OCI-LY7 (cell line): ENCODE measurements around the gene IFT27. TPM values are rescaled to one million over a fixed set of nuclear protein-coding genes. Genes with fewer than 3 reads are reported as not detected.

Experiments
- BruUV-seq: library from RNA; stranded (reverse); fragments of 400-500 nt; replicated peaks from 2 replicates; lab custom pipeline; 2021; lab: Mats Ljungman, UMichigan
- CTCF ChIA-PET: fragments of 300-600 bp; sonication (Branson Sonifier 250); formaldehyde crosslinking; loops from one replicate; lab custom pipeline; 2022; ENCODE audit warnings: antibody characterized with exemption; ENCODE audit not compliant: unreplicated experiment; lab: Charles Lee
- POLR2A ChIA-PET: fragments of 300-600 bp; sonication (Branson Sonifier 250); formaldehyde crosslinking; loops from one replicate; lab custom pipeline; 2022; ENCODE audit warnings: antibody characterized with exemption; lab: Charles Lee
- DNase-seq: peaks from one replicate; pipeline ENCODE4 v3.0.0-alpha.2; 2015; ENCODE audit warnings: low spot score
- H2AFZ ChIP-seq: fragments of 200-600 bp; sonication (generic), shearing (Covaris generic); 2 replicates; pipeline ENCODE4 v1.6.1; 2014; ENCODE audit warnings: mild to moderate bottlenecking, antibody characterized with exemption, low read length, moderate library complexity
- H3K27ac ChIP-seq: fragments of 200-600 bp; sonication (generic); 2 replicates; pipeline ENCODE4 v1.5.1; 2014; ENCODE audit warnings: mixed run types, low read depth, mild to moderate bottlenecking, moderate library complexity, low read length, inconsistent platforms; ENCODE audit not compliant: poor library complexity, severe bottlenecking
- H3K36me3 ChIP-seq: fragments of 200-600 bp; sonication (generic); 2 replicates; pipeline ENCODE4 v1.6.1; 2014; ENCODE audit warnings: mild to moderate bottlenecking, antibody characterized with exemption, low read length, moderate library complexity, mixed read lengths; ENCODE audit not compliant: insufficient read depth
- H3K4me1 ChIP-seq: fragments of 200-600 bp; sonication (generic); 2 replicates; pipeline ENCODE4 v1.5.1; 2014; ENCODE audit warnings: mild to moderate bottlenecking, low read length; ENCODE audit not compliant: insufficient read depth, poor library complexity, severe bottlenecking
- H3K4me2 ChIP-seq: fragments of 200-600 bp; sonication (generic); 2 replicates; pipeline ENCODE4 v1.6.1; 2014; ENCODE audit warnings: mild to moderate bottlenecking, low read length
- H3K4me3 ChIP-seq: fragments of 200-600 bp; sonication (generic); 2 replicates; pipeline ENCODE4 v1.5.1; 2014; ENCODE audit warnings: mild to moderate bottlenecking, low read depth, low read length; ENCODE audit not compliant: poor library complexity, severe bottlenecking
- H3K79me2 ChIP-seq: fragments of 200-600 bp; sonication (generic); 2 replicates; pipeline ENCODE4 v1.6.1; 2016; ENCODE audit warnings: low read depth, mild to moderate bottlenecking, low read length, moderate library complexity, mixed read lengths; ENCODE audit not compliant: insufficient read depth
- H3K9me2 ChIP-seq: fragments of 200-600 bp; sonication (generic); 2 replicates; pipeline ENCODE4 v1.6.1; 2016; ENCODE audit warnings: mild to moderate bottlenecking, low read length, mixed read lengths; ENCODE audit not compliant: insufficient read depth
- H3K9me3 ChIP-seq: fragments of 200-600 bp; sonication (generic); 2 replicates; pipeline ENCODE4 v1.6.1; 2014; ENCODE audit warnings: mild to moderate bottlenecking, mixed run types, low read length, mixed read lengths
- H4K20me1 ChIP-seq: fragments of 200-600 bp; sonication (generic); 2 replicates; pipeline ENCODE4 v1.6.1; 2014; ENCODE audit warnings: mild to moderate bottlenecking, antibody characterized with exemption, low read length, moderate library complexity, mixed read lengths; ENCODE audit not compliant: insufficient read depth
- CTCF ChIP-seq: fragments of 200-600 bp; sonication (generic); conservative IDR thresholded peaks from 2 replicates; pipeline ENCODE4 v1.5.1; 2014; ENCODE audit warnings: mild to moderate bottlenecking, antibody characterized with exemption, low read length, moderate library complexity, mixed read lengths
- EZH2phosphoT487 ChIP-seq: fragments of 200-600 bp; sonication (generic); IDR thresholded peaks from 2 replicates; pipeline ENCODE4 v1.6.1; 2018; ENCODE audit warnings: low read depth, borderline replicate concordance, mild to moderate bottlenecking, mixed run types, antibody characterized with exemption, low read length, moderate library complexity, mixed read lengths
- intact Hi-C: fragments of 100-400 bp; cut with micrococcal nuclease; formaldehyde crosslinking; loops from one replicate; pipeline ENCODE4 v1.10.0; 2022; ENCODE audit not compliant: unreplicated experiment
- total RNA-seq, 2 experiments: library from RNA; depleted of rRNA in 1 of 2; stranded (reverse); fragments of >200 nt in 1 of 2; shearing (Covaris generic) in 1 of 2; gene quantifications; 2 replicates each; pipeline ENCODE4 v1.2.3, GENCODE V29; 2014 to 2022

IFT27 gene
- total RNA-seq, 2 experiments from 2014 or later = 18.3 to 50.0 TPM

GRCh38 chr22:36739185-36739584, 36.7 kb downstream of the IFT27 start:
- no peaks in the 10 kb centered on the region for H3K9me2 ChIP-seq
- BruUV-seq = no TSS peak

DNA sequence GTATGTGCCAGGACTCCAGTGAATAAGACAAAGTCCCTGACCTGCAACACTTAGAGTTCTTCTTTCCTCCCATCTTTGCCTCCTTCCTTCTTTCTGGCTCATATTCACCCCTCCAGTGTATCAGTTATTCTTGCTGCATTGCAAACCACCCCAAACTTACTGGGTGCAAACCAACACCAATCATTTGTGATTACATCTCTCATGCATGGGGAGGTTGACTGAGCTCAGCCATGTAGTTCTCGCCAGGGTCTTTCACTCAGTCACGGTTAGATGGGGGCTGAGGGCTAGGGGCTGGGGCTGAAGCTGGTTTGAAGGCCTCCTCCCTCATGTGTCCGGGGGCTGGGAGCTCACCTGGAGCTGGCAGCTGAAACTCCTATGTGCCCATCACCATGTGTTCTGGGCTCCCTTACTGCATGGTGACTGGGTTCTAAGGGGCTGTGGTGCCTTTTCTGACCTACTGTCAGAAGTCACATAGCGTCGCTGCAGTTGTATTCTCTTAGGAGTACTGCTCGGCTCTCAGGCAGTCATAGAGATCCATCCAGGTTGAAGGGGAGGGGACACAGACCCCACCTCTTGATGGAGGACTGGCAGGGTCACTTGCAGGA, 37.4 kb downstream of the IFT27 start:
- no peak overlapping the region for H3K27ac ChIP-seq
- H3K4me3 ChIP-seq = no peak overlapping the region
- no peaks in the 10 kb centered on the region for H3K4me1 ChIP-seq
- ChIA-PET CTCF (no interaction called here), POLR2A (no interaction called here)
- TF ChIP-seq EZH2phosphoT487 (no peak), CTCF (no peak)
- H3K79me2 ChIP-seq = no peaks in the 10 kb centered on the region
- H3K36me3 ChIP-seq = no peaks in the 10 kb centered on the region
- H3K9me3 ChIP-seq = peaks cover 7% of the 10 kb centered on the region; the same call in 1 of the 2 replicates
- no peak for DNase-seq
- no peak overlapping the region for H2AFZ ChIP-seq
- H4K20me1 ChIP-seq = no peaks in the 10 kb centered on the region
- no peaks in the 10 kb centered on the region for H3K9me2 ChIP-seq
- H3K4me2 ChIP-seq = no peak overlapping the region
- intact Hi-C loops = no loop called here
- BruUV-seq = no TSS peak

More at GRCh38 chr22:36739185-36739584, 36.7 kb downstream of the IFT27 start:
- H3K4me3 ChIP-seq = no peak overlapping the region
- ChIA-PET POLR2A (no interaction called here), CTCF (no interaction called here)
- H3K9me3 ChIP-seq = peaks cover 7% of the 10 kb centered on the region; the same call in 1 of the 2 replicates
- H2AFZ ChIP-seq = no peak overlapping the region
- no peaks in the 10 kb centered on the region for H3K4me1 ChIP-seq
- no peaks in the 10 kb centered on the region for H3K36me3 ChIP-seq
- no peaks in the 10 kb centered on the region for H4K20me1 ChIP-seq
- TF ChIP-seq EZH2phosphoT487 (no peak), CTCF (no peak)
- H3K27ac ChIP-seq = no peak overlapping the region
- no peak for DNase-seq
- intact Hi-C loops = no loop called here
- no peaks in the 10 kb centered on the region for H3K79me2 ChIP-seq
- H3K4me2 ChIP-seq = no peak overlapping the region

DNA sequence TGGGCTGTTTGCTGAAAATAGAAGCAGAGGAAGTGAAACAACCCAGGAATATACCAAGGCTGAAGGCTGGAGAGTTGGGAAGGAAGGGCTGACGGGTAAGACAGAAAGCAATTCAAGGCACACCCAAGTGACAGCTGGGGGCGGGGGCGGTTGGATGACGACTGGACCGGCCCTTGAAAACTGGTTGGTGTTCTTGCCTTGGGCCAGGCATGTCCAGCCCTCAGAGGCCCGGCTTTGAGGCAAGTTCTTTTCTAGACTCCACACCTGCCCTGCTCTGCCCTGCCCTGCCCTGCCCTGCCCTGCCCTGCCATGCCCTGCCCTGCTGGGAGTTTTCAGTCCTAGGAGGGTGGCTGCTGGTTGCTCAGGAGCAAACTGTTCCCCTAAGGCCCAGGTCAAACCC, 38.1 kb downstream of the IFT27 start:
- H3K36me3 ChIP-seq = no peaks in the 10 kb centered on the region
- H3K4me3 ChIP-seq = no peak overlapping the region
- H3K79me2 ChIP-seq = no peaks in the 10 kb centered on the region
- TF ChIP-seq CTCF = no peak
- no peak for TF ChIP-seq EZH2phosphoT487
- DNase-seq = no peak
- no peaks in the 10 kb centered on the region for H3K4me1 ChIP-seq
- ChIA-PET CTCF (no interaction called here), POLR2A (no interaction called here)
- peaks cover 7% of the 10 kb centered on the region; the same call in 1 of the 2 replicates for H3K9me3 ChIP-seq
- no peak overlapping the region for H3K4me2 ChIP-seq
- H3K27ac ChIP-seq = no peak overlapping the region
- intact Hi-C loops = no loop called here
- H3K9me2 ChIP-seq = no peaks in the 10 kb centered on the region
- H4K20me1 ChIP-seq = no peaks in the 10 kb centered on the region
- no TSS peak for BruUV-seq
- H2AFZ ChIP-seq = no peak overlapping the region
